ENCODE results near the gene PGAM5. TPM values are rescaled to one million over a fixed set of nuclear protein-coding genes. Genes with fewer than 3 reads are reported as not detected.

The PGAM5 gene
- total and polyA plus RNA-seq, 9 of the 15 experiments (the other 6 are each of a cell fraction or from before 2014, with no cell fraction given) = 7.4 to 121 (median 69.5) TPM

GRCh38 chr12:132711080-132711843 is 620 bp downstream of the PGAM5 start (continued):
- TF ChIP-seq ZNF121 (CRISPR knock-in tag; conservative IDR thresholded peaks at IDR 0.05) (peak; percentile 98), TRIM24 (IDR thresholded peaks at IDR 0.05) (no peak), L3MBTL2 (IDR thresholded peaks at IDR 0.05) (0 out of 2 replicates have a peak, but pooled peaks have one; percentile 7), AFF4 (CRISPR knock-in tag; IDR thresholded peaks at IDR 0.05) (0 out of 2 replicates have a peak, but pooled peaks have one; percentile 37), SMARCA5 (IDR thresholded peaks at IDR 0.05) (peak; percentile 43; the same call in 1 of the 2 replicates)
- TF ChIP-seq, protein P1, sequence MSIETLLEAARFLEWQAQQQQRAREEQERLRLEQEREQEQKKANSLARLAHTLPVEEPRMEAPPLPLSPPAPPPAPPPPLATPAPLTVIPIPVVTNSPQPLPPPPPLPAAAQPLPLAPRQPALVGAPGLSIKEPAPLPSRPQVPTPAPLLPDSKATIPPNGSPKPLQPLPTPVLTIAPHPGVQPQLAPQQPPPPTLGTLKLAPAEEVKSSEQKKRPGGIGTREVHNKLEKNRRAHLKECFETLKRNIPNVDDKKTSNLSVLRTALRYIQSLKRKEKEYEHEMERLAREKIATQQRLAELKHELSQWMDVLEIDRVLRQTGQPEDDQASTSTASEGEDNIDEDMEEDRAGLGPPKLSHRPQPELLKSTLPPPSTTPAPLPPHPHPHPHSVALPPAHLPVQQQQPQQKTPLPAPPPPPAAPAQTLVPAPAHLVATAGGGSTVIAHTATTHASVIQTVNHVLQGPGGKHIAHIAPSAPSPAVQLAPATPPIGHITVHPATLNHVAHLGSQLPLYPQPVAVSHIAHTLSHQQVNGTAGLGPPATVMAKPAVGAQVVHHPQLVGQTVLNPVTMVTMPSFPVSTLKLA (conservative IDR thresholded peaks at IDR 0.05) = peak in 1 of 2 experiments; percentile 14; a peak in 1 of 4 replicates
- TF ChIP-seq, protein P2, sequence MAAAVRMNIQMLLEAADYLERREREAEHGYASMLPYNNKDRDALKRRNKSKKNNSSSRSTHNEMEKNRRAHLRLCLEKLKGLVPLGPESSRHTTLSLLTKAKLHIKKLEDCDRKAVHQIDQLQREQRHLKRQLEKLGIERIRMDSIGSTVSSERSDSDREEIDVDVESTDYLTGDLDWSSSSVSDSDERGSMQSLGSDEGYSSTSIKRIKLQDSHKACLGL (CRISPR knock-in tag; IDR thresholded peaks at IDR 0.05; ENCODE audit: borderline replicate concordance, poor library complexity, severe bottlenecking) = no peak
- TF ChIP-seq, protein P3, sequence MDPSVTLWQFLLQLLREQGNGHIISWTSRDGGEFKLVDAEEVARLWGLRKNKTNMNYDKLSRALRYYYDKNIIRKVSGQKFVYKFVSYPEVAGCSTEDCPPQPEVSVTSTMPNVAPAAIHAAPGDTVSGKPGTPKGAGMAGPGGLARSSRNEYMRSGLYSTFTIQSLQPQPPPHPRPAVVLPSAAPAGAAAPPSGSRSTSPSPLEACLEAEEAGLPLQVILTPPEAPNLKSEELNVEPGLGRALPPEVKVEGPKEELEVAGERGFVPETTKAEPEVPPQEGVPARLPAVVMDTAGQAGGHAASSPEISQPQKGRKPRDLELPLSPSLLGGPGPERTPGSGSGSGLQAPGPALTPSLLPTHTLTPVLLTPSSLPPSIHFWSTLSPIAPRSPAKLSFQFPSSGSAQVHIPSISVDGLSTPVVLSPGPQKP (CRISPR knock-in tag; IDR thresholded peaks at IDR 0.05) = no peak
- TF ChIP-seq, protein P4, sequence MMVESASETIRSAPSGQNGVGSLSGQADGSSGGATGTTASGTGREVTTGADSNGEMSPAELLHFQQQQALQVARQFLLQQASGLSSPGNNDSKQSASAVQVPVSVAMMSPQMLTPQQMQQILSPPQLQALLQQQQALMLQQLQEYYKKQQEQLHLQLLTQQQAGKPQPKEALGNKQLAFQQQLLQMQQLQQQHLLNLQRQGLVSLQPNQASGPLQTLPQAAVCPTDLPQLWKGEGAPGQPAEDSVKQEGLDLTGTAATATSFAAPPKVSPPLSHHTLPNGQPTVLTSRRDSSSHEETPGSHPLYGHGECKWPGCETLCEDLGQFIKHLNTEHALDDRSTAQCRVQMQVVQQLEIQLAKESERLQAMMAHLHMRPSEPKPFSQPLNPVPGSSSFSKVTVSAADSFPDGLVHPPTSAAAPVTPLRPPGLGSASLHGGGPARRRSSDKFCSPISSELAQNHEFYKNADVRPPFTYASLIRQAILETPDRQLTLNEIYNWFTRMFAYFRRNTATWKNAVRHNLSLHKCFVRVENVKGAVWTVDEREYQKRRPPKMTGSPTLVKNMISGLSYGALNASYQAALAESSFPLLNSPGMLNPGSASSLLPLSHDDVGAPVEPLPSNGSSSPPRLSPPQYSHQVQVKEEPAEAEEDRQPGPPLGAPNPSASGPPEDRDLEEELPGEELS (CRISPR knock-in tag; IDR thresholded peaks at IDR 0.05; ENCODE audit: borderline replicate concordance) = peak; percentile 41; the same call in 1 of the 2 replicates
- TF ChIP-seq, protein P5, sequence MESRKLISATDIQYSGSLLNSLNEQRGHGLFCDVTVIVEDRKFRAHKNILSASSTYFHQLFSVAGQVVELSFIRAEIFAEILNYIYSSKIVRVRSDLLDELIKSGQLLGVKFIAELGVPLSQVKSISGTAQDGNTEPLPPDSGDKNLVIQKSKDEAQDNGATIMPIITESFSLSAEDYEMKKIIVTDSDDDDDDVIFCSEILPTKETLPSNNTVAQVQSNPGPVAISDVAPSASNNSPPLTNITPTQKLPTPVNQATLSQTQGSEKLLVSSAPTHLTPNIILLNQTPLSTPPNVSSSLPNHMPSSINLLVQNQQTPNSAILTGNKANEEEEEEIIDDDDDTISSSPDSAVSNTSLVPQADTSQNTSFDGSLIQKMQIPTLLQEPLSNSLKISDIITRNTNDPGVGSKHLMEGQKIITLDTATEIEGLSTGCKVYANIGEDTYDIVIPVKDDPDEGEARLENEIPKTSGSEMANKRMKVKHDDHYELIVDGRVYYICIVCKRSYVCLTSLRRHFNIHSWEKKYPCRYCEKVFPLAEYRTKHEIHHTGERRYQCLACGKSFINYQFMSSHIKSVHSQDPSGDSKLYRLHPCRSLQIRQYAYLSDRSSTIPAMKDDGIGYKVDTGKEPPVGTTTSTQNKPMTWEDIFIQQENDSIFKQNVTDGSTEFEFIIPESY (CRISPR knock-in tag; IDR thresholded peaks at IDR 0.05) = 0 out of 2 replicates have a peak, but pooled peaks have one; percentile 16
